Neural cell (in vitro differentiated cells): ENCODE data around the gene CTSH. TPM values are rescaled to one million over a fixed set of nuclear protein-coding genes. Genes with fewer than 3 reads are reported as not detected.

Experiments
- H2AFZ ChIP-seq: fragments of 200-600, 300-800 bp; sonication (generic), shearing (Covaris generic); 2 replicates; pipeline ENCODE4 v1.6.0; 2014; ENCODE audit warnings: low read depth, mild to moderate bottlenecking, antibody characterized with exemption, low read length, moderate library complexity
- H3F3A ChIP-seq: fragments of 200-600 bp; shearing (Covaris generic); 2 replicates; pipeline ENCODE4 v1.6.1; 2016; ENCODE audit warnings: mild to moderate bottlenecking, moderate library complexity, mixed read lengths, antibody characterized with exemption, low read length; ENCODE audit not compliant: insufficient read depth, poor library complexity, severe bottlenecking
- H3K27ac ChIP-seq: fragments of 200-600, 300-800 bp; sonication (generic), shearing (Covaris generic); 2 replicates; pipeline ENCODE4 v1.5.1; 2014; ENCODE audit warnings: mild to moderate bottlenecking, low read length, moderate library complexity
- H3K27me3 ChIP-seq: fragments of 300-800, 200-600 bp; sonication (generic), shearing (Covaris generic); 2 replicates; pipeline ENCODE4 v1.6.0; 2014; ENCODE audit warnings: mild to moderate bottlenecking, low read depth, low read length, moderate library complexity; ENCODE audit not compliant: insufficient read depth
- H3K36me3 ChIP-seq: fragments of 300-800, 200-600 bp; sonication (generic), shearing (Covaris generic); 2 replicates; pipeline ENCODE4 v1.5.1; 2014; ENCODE audit warnings: mild to moderate bottlenecking, antibody characterized with exemption, low read length, moderate library complexity; ENCODE audit not compliant: insufficient read depth
- H3K4me2 ChIP-seq: fragments of 300-800, 200-600 bp; sonication (generic), shearing (Covaris generic); 2 replicates; pipeline ENCODE4 v1.6.0; 2014; ENCODE audit warnings: mild to moderate bottlenecking, low read length
- H3K4me3 ChIP-seq: fragments of 300-800, 200-600 bp; sonication (generic), shearing (Covaris generic); 2 replicates; pipeline ENCODE4 v1.5.1; 2014; ENCODE audit warnings: mild to moderate bottlenecking, low read length, moderate library complexity
- H3K79me2 ChIP-seq: fragments of 200-600 bp; shearing (Covaris generic); replicated peaks from 2 replicates; pipeline ENCODE4 v1.6.0; 2014; ENCODE audit warnings: mild to moderate bottlenecking, low read length, moderate library complexity; ENCODE audit not compliant: insufficient read depth
- H3K9ac ChIP-seq: fragments of 300-800, 200-600 bp; sonication (generic), shearing (Covaris generic); 2 replicates; pipeline ENCODE4 v1.6.1; 2016; ENCODE audit warnings: mild to moderate bottlenecking, low read length, mixed read lengths
- H3K9me2 ChIP-seq: fragments of 200-600 bp; shearing (Covaris generic); 2 replicates; pipeline ENCODE4 v1.6.1; 2016; ENCODE audit warnings: mild to moderate bottlenecking, low read length, mixed read lengths; ENCODE audit not compliant: insufficient read depth
- H3K9me3 ChIP-seq: fragments of 200-600, 300-800 bp; sonication (generic), shearing (Covaris generic); 2 replicates; pipeline ENCODE4 v1.6.1; 2016; ENCODE audit warnings: mild to moderate bottlenecking, mixed run types, low read length, moderate library complexity, mixed read lengths
- H4K20me1 ChIP-seq: fragments of 200-600 bp; shearing (Covaris generic); 2 replicates; pipeline ENCODE4 v1.6.1; 2016; ENCODE audit warnings: mild to moderate bottlenecking, mixed run types; ENCODE audit not compliant: insufficient read depth
- CTCF ChIP-seq: fragments of 450-650 bp; IDR thresholded peaks from 2 replicates; pipeline ENCODE4 v1.5.1; 2014; ENCODE audit warnings: antibody characterized with exemption, mild to moderate bottlenecking, moderate library complexity; ENCODE audit not compliant: poor library complexity, severe bottlenecking
- EP300 ChIP-seq: fragments of 450-650 bp; conservative IDR thresholded peaks from 2 replicates; pipeline ENCODE4 v1.6.1; 2014; ENCODE audit warnings: antibody characterized with exemption, mild to moderate bottlenecking, moderate library complexity; ENCODE audit not compliant: poor library complexity, severe bottlenecking
- EZH2 ChIP-seq: fragments of 200-600, 300-800 bp; shearing (Covaris generic), sonication (generic); IDR thresholded peaks from 2 replicates; pipeline ENCODE4 v1.6.1; 2014; ENCODE audit warnings: antibody characterized with exemption, low read length, borderline replicate concordance, mild to moderate bottlenecking; ENCODE audit not compliant: insufficient read depth, poor library complexity, severe bottlenecking
- MXI1 ChIP-seq: fragments of 450-650 bp; conservative IDR thresholded peaks from 2 replicates; pipeline ENCODE4 v1.6.1; 2014; ENCODE audit warnings: antibody characterized with exemption, mild to moderate bottlenecking; ENCODE audit not compliant: poor library complexity, severe bottlenecking
- POLR2AphosphoS5 ChIP-seq: IDR thresholded peaks from 2 replicates; pipeline ENCODE4 v1.6.1; 2012
- RAD21 ChIP-seq: fragments of 450-650 bp; conservative IDR thresholded peaks from 2 replicates; pipeline ENCODE4 v1.6.1; 2014; ENCODE audit warnings: antibody characterized with exemption, mild to moderate bottlenecking, moderate library complexity
- SMC3 ChIP-seq: fragments of 450-650 bp; conservative IDR thresholded peaks from 2 replicates; pipeline ENCODE4 v1.6.1; 2014; ENCODE audit warnings: antibody characterized with exemption, mild to moderate bottlenecking, moderate library complexity; ENCODE audit not compliant: poor library complexity
- TAF1 ChIP-seq: IDR thresholded peaks from 2 replicates; pipeline ENCODE4 v1.6.1; 2012; ENCODE audit warnings: low read depth
- polyA plus RNA-seq: library from polyadenylated mRNA; depleted of rRNA; stranded (reverse); fragments of >200 nt; gene quantifications from 2 replicates; pipeline ENCODE4 v1.2.3, GENCODE V29; 2014
- TF ChIP-seq, protein P1 (sequence below): IDR thresholded peaks from 2 replicates; pipeline ENCODE4 v1.6.1; 2012; ENCODE audit warnings: borderline replicate concordance

CTSH gene
- polyA plus RNA-seq, 1 donor from 2014 or later = 3.3 TPM

- H3K9ac ChIP-seq = no peak overlapping the region
- no peaks in the 10 kb centered on the region for H3K27me3 ChIP-seq
- TF ChIP-seq SMC3 (no peak), MXI1 (no peak), EP300 (no peak), CTCF (no peak), TAF1 (no peak), EZH2 (no peak), POLR2AphosphoS5 (no peak), RAD21 (no peak)
- TF ChIP-seq, protein P1, sequence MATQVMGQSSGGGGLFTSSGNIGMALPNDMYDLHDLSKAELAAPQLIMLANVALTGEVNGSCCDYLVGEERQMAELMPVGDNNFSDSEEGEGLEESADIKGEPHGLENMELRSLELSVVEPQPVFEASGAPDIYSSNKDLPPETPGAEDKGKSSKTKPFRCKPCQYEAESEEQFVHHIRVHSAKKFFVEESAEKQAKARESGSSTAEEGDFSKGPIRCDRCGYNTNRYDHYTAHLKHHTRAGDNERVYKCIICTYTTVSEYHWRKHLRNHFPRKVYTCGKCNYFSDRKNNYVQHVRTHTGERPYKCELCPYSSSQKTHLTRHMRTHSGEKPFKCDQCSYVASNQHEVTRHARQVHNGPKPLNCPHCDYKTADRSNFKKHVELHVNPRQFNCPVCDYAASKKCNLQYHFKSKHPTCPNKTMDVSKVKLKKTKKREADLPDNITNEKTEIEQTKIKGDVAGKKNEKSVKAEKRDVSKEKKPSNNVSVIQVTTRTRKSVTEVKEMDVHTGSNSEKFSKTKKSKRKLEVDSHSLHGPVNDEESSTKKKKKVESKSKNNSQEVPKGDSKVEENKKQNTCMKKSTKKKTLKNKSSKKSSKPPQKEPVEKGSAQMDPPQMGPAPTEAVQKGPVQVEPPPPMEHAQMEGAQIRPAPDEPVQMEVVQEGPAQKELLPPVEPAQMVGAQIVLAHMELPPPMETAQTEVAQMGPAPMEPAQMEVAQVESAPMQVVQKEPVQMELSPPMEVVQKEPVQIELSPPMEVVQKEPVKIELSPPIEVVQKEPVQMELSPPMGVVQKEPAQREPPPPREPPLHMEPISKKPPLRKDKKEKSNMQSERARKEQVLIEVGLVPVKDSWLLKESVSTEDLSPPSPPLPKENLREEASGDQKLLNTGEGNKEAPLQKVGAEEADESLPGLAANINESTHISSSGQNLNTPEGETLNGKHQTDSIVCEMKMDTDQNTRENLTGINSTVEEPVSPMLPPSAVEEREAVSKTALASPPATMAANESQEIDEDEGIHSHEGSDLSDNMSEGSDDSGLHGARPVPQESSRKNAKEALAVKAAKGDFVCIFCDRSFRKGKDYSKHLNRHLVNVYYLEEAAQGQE = no peak
- no peaks in the 10 kb centered on the region for H3K36me3 ChIP-seq
- H3K9me3 ChIP-seq = no peaks in the 10 kb centered on the region
- H3F3A ChIP-seq = no peaks in the 10 kb centered on the region
- no peaks in the 10 kb centered on the region for H3K79me2 ChIP-seq
- no peak overlapping the region for H3K4me2 ChIP-seq
- no peak overlapping the region for H2AFZ ChIP-seq
- H3K9me2 ChIP-seq = no peaks in the 10 kb centered on the region
- no peak overlapping the region for H3K27ac ChIP-seq
- no peak overlapping the region for H3K4me3 ChIP-seq
- H4K20me1 ChIP-seq = no peaks in the 10 kb centered on the region
Measured at GRCh38 chr15:78957416-78958093, 12.7 kb upstream of the CTSH start.

GRCh38 chr15:78956937-78957336, 12.1 kb upstream of the CTSH start:
- no peak overlapping the region for H3K4me2 ChIP-seq
- no peak for TF ChIP-seq TAF1
- TF ChIP-seq, protein P1 = no peak
- no peak for TF ChIP-seq EZH2
- TF ChIP-seq MXI1 = no peak
- no peak for TF ChIP-seq SMC3
- no peak for TF ChIP-seq CTCF
- TF ChIP-seq RAD21 = no peak
- TF ChIP-seq EP300 = no peak
- no peak for TF ChIP-seq POLR2AphosphoS5
- H3K9me2 ChIP-seq = no peaks in the 10 kb centered on the region
- H3F3A ChIP-seq = no peaks in the 10 kb centered on the region
- no peaks in the 10 kb centered on the region for H3K9me3 ChIP-seq
- no peaks in the 10 kb centered on the region for H3K79me2 ChIP-seq
- no peak overlapping the region for H2AFZ ChIP-seq
- H3K36me3 ChIP-seq = no peaks in the 10 kb centered on the region
- H4K20me1 ChIP-seq = no peaks in the 10 kb centered on the region
- no peak overlapping the region for H3K9ac ChIP-seq
- no peak overlapping the region for H3K27ac ChIP-seq
- no peaks in the 10 kb centered on the region for H3K27me3 ChIP-seq
- no peak overlapping the region for H3K4me3 ChIP-seq
